ENCODE results near the gene ZC3H12D.
"Not testable (repeated sequence)": the region's sequence is repeated elsewhere in the genome, so short reads cannot be mapped to it uniquely, and the experiment has no call there.

ZC3H12D gene

GRCh38 chr6:149461670-149462069 is 23.1 kb downstream of the ZC3H12D start:
- no peak overlapping the region for H3K4me3 ChIP-seq
- no peak overlapping the region for H3K4me2 ChIP-seq
- no peaks in the 10 kb centered on the region for H3K27me3 ChIP-seq
- no peak overlapping the region for H3K9ac ChIP-seq
- peaks cover 83% of the 10 kb centered on the region for H3K36me3 ChIP-seq
- no peak overlapping the region for H3K27ac ChIP-seq
- H3K9me3 ChIP-seq = no peaks in the 10 kb centered on the region
- no peak for TF ChIP-seq Cebpa-rat (IDR thresholded peaks at IDR 0.05)
- H3K4me1 ChIP-seq = peaks cover 29% of the 10 kb centered on the region
- H4K20me1 ChIP-seq = peaks cover 65% of the 10 kb centered on the region

- H3K9ac ChIP-seq, H3K4me3 ChIP-seq, H3K4me2 ChIP-seq, H3K27ac ChIP-seq, H3K27me3 ChIP-seq, H3K9me3 ChIP-seq: not testable (repeated sequence)
- Histone ChIP-seq H3K4me1 (peaks cover 19% of the 10 kb centered on the region), H3K36me3 (peaks cover 97% of the 10 kb centered on the region), H4K20me1 (peaks cover 58% of the 10 kb centered on the region)
Measured at GRCh38 chr6:149460249-149460648, 24.6 kb downstream of the ZC3H12D start.

GRCh38 chr6:149459761-149460160 is 25.1 kb downstream of the ZC3H12D start:
- Histone ChIP-seq H3K27ac (no peak overlapping the region), H4K20me1 (peaks cover 58% of the 10 kb centered on the region), H3K4me2 (no peak overlapping the region), H3K4me3 (no peak overlapping the region), H3K4me1 (peaks cover 19% of the 10 kb centered on the region), H3K36me3 (peaks cover 100% of the 10 kb centered on the region), H3K9ac (no peak overlapping the region), H3K27me3 (no peaks in the 10 kb centered on the region), H3K9me3 (no peaks in the 10 kb centered on the region)
- TF ChIP-seq Cebpa-rat (IDR thresholded peaks at IDR 0.05) = no peak

- H3K4me1 ChIP-seq = peaks cover 19% of the 10 kb centered on the region
- peaks cover 100% of the 10 kb centered on the region for H3K36me3 ChIP-seq
- no peaks in the 10 kb centered on the region for H3K27me3 ChIP-seq
- no peak overlapping the region for H3K27ac ChIP-seq
- TF ChIP-seq Cebpa-rat (IDR thresholded peaks at IDR 0.05) = no peak
- peaks cover 58% of the 10 kb centered on the region for H4K20me1 ChIP-seq
- no peak overlapping the region for H3K9ac ChIP-seq
- no peak overlapping the region for H3K4me3 ChIP-seq
- H3K4me2 ChIP-seq = no peak overlapping the region
- H3K9me3 ChIP-seq = no peaks in the 10 kb centered on the region
Measured at GRCh38 chr6:149458806-149459205, 26.0 kb downstream of the ZC3H12D start.

- Histone ChIP-seq H3K4me3 (no peak overlapping the region), H3K4me1 (peaks cover 23% of the 10 kb centered on the region), H3K27ac (no peak overlapping the region), H3K27me3 (no peaks in the 10 kb centered on the region), H3K9ac (no peak overlapping the region), H4K20me1 (peaks cover 60% of the 10 kb centered on the region), H3K9me3 (no peaks in the 10 kb centered on the region), H3K4me2 (no peak overlapping the region), H3K36me3 (peaks cover 100% of the 10 kb centered on the region)
- TF ChIP-seq Cebpa-rat (IDR thresholded peaks at IDR 0.05) = no peak
Measured at GRCh38 chr6:149458196-149458595, 26.6 kb downstream of the ZC3H12D start.

- Histone ChIP-seq H3K4me2 (no peak overlapping the region), H3K27ac (no peak overlapping the region), H3K27me3 (no peaks in the 10 kb centered on the region), H4K20me1 (peaks cover 59% of the 10 kb centered on the region), H3K4me3 (no peak overlapping the region), H3K9ac (no peak overlapping the region), H3K36me3 (peaks cover 100% of the 10 kb centered on the region), H3K4me1 (peaks cover 23% of the 10 kb centered on the region), H3K9me3 (no peaks in the 10 kb centered on the region)
- no peak for TF ChIP-seq Cebpa-rat (IDR thresholded peaks at IDR 0.05)
Measured at GRCh38 chr6:149457316-149457884, 27.4 kb downstream of the ZC3H12D start.

GRCh38 chr6:149456311-149457021 is 28.3 kb downstream of the ZC3H12D start:
- peaks cover 23% of the 10 kb centered on the region for H3K4me1 ChIP-seq
- TF ChIP-seq Cebpa-rat (IDR thresholded peaks at IDR 0.05) = no peak
- H3K9ac ChIP-seq = no peak overlapping the region
- no peaks in the 10 kb centered on the region for H3K27me3 ChIP-seq
- no peak overlapping the region for H3K4me2 ChIP-seq
- H3K36me3 ChIP-seq = peaks cover 100% of the 10 kb centered on the region
- no peak overlapping the region for H3K4me3 ChIP-seq
- no peak overlapping the region for H3K27ac ChIP-seq
- peaks cover 4% of the 10 kb centered on the region; the same call in 1 of the 2 replicates for H3K9me3 ChIP-seq
- H4K20me1 ChIP-seq = peaks cover 49% of the 10 kb centered on the region

- peak overlapping the region; percentile 36; the same call in 1 of the 2 replicates for H3K9ac ChIP-seq
- no peaks in the 10 kb centered on the region for H3K27me3 ChIP-seq
- H3K4me1 ChIP-seq = peaks cover 25% of the 10 kb centered on the region
- H3K36me3 ChIP-seq = peaks cover 100% of the 10 kb centered on the region
- no peak overlapping the region for H3K4me3 ChIP-seq
- H4K20me1 ChIP-seq = peaks cover 47% of the 10 kb centered on the region
- peak overlapping the region; percentile 45; the same call in 1 of the 2 replicates for H3K27ac ChIP-seq
- peak overlapping the region; percentile 61 for H3K4me2 ChIP-seq
- H3K9me3 ChIP-seq = peaks cover 5% of the 10 kb centered on the region; the same call in 1 of the 2 replicates
- TF ChIP-seq Cebpa-rat (IDR thresholded peaks at IDR 0.05) = no peak
Measured at GRCh38 chr6:149455031-149455732, 29.6 kb downstream of the ZC3H12D start.

- Histone ChIP-seq H3K36me3 (peaks cover 100% of the 10 kb centered on the region), H3K4me3 (no peak overlapping the region)
Measured at GRCh38 chr6:149454346-149454848, 30.4 kb downstream of the ZC3H12D start.

More at GRCh38 chr6:149454346-149454848, 30.4 kb downstream of the ZC3H12D start:
- Histone ChIP-seq H3K9me3 (peaks cover 5% of the 10 kb centered on the region; the same call in 1 of the 2 replicates), H3K4me2 (peak overlapping the region; percentile 61), H3K4me1 (peaks cover 33% of the 10 kb centered on the region), H3K27ac (peak overlapping the region; percentile 45; the same call in 1 of the 2 replicates), H4K20me1 (peaks cover 47% of the 10 kb centered on the region), H3K27me3 (no peaks in the 10 kb centered on the region), H3K9ac (peak overlapping the region; percentile 36; the same call in 1 of the 2 replicates)
- no peak for TF ChIP-seq Cebpa-rat (IDR thresholded peaks at IDR 0.05)

Measured in BLaER1 (cell line).